NCI-H2196 treated with DMSO at 0.1 percent for 48 hours (cell line): ENCODE results near the gene KLC1.

Experiments used
- DNase-seq: peaks from one replicate; lab custom pipeline; 2025; ENCODE audit not compliant: unreplicated experiment; lab: John Stamatoyannopoulos, UW

KLC1 gene

GRCh38 chr14:103657471-103657870, 28.5 kb downstream of the KLC1 start:
- no peak for DNase-seq

GRCh38 chr14:103659631-103660030, 30.6 kb downstream of the KLC1 start:
- no peak for DNase-seq

GRCh38 chr14:103662029-103662428, 33.0 kb downstream of the KLC1 start:
- no peak for DNase-seq

- no peak for DNase-seq
Observed at GRCh38 chr14:103662591-103662990, 33.6 kb downstream of the KLC1 start.

GRCh38 chr14:103663506-103663905, 34.5 kb downstream of the KLC1 start:
- DNase-seq, result no peak

GRCh38 chr14:103667671-103668070, 38.7 kb downstream of the KLC1 start:
- no peak for DNase-seq

- DNase-seq, result no peak
Observed at GRCh38 chr14:103668117-103668516, 39.1 kb downstream of the KLC1 start.

GRCh38 chr14:103669370-103669769, 40.4 kb downstream of the KLC1 start:
- DNase-seq, result no peak

GRCh38 chr14:103671911-103672310, 42.9 kb downstream of the KLC1 start:
- DNase-seq, result no peak

- DNase-seq, result no peak
Observed at GRCh38 chr14:103675957-103676356, 46.9 kb downstream of the KLC1 start.

GRCh38 chr14:103676881-103677675, 48.1 kb downstream of the KLC1 start:
- no peak for DNase-seq

- no peak for DNase-seq
Observed at GRCh38 chr14:103679351-103679750, 50.3 kb downstream of the KLC1 start.

GRCh38 chr14:103680491-103681231, 51.6 kb downstream of the KLC1 start:
- DNase-seq, result no peak

- no peak for DNase-seq
Observed at GRCh38 chr14:103683139-103683538, 54.1 kb downstream of the KLC1 start.

GRCh38 chr14:103684471-103684870, 55.5 kb downstream of the KLC1 start:
- no peak for DNase-seq

- DNase-seq, result no peak
Observed at GRCh38 chr14:103684871-103685270, 55.9 kb downstream of the KLC1 start.

- no peak for DNase-seq
Observed at GRCh38 chr14:103685276-103686211, 56.5 kb downstream of the KLC1 start.

- no peak for DNase-seq
Observed at GRCh38 chr14:103686831-103687485, 57.9 kb downstream of the KLC1 start.

GRCh38 chr14:103687712-103688111, 58.7 kb downstream of the KLC1 start:
- DNase-seq, result no peak

- no peak for DNase-seq
Observed at GRCh38 chr14:103688441-103688840, 59.4 kb downstream of the KLC1 start.
